ENCODE results near the gene ASTN1.

The ASTN1 gene

DNA sequence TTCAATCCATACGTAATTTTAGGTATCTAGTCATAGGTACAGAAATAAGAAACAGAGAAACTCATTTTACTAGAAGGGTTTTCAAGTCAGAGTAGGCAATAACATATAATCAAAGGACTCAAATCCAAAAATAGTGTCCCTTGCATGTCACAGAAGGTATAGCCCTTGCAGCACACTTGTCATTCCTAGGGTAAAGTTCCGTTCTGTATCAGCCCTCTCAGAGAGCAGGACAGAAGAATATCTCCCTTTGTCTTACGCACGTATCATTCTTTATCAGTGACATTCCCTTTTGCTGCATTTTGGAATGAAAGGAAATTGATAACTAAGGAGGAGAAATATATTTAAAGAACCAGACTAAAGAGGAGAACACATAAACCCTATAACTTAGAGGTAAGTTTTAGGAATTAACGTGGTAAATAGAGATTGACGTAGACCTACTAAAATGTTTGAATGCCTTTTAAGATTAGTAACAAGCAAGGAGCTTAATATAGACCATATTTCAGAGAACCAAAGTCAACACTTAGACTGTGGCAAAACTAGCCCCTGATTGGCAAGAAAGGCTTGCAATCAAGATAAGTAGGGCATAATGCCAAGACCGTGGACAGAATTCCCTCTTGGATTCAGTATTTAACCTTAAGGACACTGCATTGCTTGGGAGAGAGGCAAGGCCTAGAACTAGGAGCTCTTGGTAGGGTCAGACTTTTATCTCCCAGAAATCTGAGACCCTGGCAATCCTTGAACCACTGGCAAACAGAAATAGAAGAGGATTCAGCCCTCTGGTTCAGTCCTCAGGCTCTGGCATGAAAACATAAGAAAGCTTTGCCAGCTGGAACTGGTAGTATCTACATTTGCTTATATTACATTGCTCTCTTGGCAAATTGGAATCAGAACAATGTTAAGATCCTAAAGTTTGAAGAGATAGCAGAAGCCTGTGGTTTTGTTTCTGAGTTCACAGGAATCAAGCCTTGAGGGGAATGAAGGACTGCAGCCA is 232.1 kb downstream of the ASTN1 start:
- no peaks in the 10 kb centered on the region for H3K27me3 ChIP-seq (ENCODE audit: control insufficient read depth, insufficient read depth, low read length)
- no peaks in the 10 kb centered on the region for H3K36me3 ChIP-seq (ENCODE audit: control insufficient read depth, low read depth, low read length)
- no peak overlapping the region for H3K9ac ChIP-seq (ENCODE audit: low read length)

DNA sequence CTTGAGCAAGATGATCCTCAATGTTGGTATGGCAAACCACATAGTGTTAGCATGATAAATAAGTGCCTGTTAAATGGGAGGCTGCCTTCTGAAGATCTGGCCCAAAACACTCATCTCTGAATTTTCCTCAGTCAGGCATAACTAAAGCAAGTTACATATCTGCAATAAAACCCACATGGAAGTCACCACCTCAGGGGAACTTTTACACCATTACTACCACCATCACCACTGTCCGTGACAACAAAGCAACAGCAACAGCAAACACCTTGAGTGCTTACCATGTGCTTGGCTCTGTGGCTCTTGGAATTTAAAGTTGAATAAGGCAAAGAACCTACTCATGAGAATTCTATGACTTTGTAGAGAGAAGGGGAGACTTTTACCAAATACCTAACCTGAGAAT is 233.0 kb downstream of the ASTN1 start:
- Histone ChIP-seq H3K4me3 (ENCODE audit: low read length) (no peak overlapping the region), H3K4me1 (ENCODE audit: control insufficient read depth, low read depth, low read length) (no peaks in the 10 kb centered on the region), H3K9me3 (ENCODE audit: control insufficient read depth, low read depth, low read length) (no peaks in the 10 kb centered on the region), H3K9ac (ENCODE audit: low read length) (no peak overlapping the region), H3K36me3 (ENCODE audit: control insufficient read depth, low read depth, low read length) (no peaks in the 10 kb centered on the region), H3K27me3 (ENCODE audit: control insufficient read depth, insufficient read depth, low read length) (no peaks in the 10 kb centered on the region), H3K27ac (ENCODE audit: low read length) (no peak overlapping the region)

More for the DNA sequence above, 232.1 kb downstream of the ASTN1 start:
- Histone ChIP-seq H3K4me1 (ENCODE audit: control insufficient read depth, low read depth, low read length) (no peaks in the 10 kb centered on the region), H3K4me3 (ENCODE audit: low read length) (no peak overlapping the region), H3K9me3 (ENCODE audit: control insufficient read depth, low read depth, low read length) (no peaks in the 10 kb centered on the region), H3K27ac (ENCODE audit: low read length) (no peak overlapping the region)

DNA sequence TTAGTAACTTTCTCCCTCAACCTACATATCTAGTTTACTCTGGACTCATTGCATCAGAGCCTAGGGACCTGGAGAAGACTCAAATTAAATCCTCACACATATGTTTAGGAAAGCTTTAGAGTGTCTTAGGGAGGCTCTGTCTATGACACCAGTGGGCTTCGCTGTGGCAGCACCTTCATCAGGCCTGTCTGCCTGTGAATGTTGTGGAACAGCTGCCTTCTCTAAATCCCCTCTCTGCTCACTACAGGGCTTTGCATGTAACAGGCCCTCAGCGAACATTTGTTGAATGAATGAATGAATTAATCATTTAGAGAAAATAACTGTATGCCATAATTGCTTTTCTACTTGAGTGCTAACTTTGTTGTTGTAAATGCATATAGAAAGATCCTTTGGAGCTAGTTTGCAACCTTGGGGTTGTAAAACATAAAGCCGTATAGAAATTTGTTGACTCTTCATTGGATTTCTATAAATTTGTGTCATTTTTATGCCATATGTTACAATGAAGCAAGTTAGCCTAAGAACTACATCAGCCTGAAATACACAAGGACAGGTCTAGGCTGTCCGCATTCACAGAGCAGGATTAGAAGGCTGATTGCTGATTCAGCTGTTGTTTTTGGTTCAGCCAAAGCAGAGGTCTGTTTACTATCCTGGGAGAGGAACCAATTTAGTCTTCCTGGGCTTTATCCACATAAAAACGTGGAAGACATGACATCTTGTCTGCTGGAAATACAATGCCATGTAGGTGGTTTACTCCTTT is 238.0 kb downstream of the ASTN1 start:
- Histone ChIP-seq H3K36me3 (ENCODE audit: control insufficient read depth, low read depth, low read length) (no peaks in the 10 kb centered on the region), H3K4me1 (ENCODE audit: control insufficient read depth, low read depth, low read length) (no peaks in the 10 kb centered on the region), H3K27me3 (ENCODE audit: control insufficient read depth, insufficient read depth, low read length) (no peaks in the 10 kb centered on the region), H3K9me3 (ENCODE audit: control insufficient read depth, low read depth, low read length) (no peaks in the 10 kb centered on the region), H3K9ac (ENCODE audit: low read length) (no peak overlapping the region), H3K4me3 (ENCODE audit: low read length) (no peak overlapping the region), H3K27ac (ENCODE audit: low read length) (no peak overlapping the region)

DNA sequence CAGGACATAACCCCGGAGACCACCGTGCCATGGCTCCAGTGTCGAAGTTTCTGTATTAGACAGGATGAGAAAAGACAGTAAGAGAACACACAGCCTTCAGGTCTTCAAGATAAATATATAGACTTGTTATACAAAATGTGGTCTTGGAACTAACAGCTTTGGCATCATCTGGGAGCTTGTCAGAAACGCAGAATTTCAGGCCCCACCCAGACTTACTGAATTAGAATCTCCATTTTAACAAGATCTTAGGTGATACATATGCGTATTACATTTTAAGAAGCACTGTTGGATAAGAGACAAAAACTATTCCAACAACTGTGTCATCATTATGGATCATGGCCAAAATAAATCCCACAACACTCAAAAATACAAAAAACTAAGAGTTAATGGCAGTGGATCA is 239.3 kb downstream of the ASTN1 start:
- Histone ChIP-seq H3K36me3 (ENCODE audit: control insufficient read depth, low read depth, low read length) (no peaks in the 10 kb centered on the region), H3K27me3 (ENCODE audit: control insufficient read depth, insufficient read depth, low read length) (no peaks in the 10 kb centered on the region), H3K9ac (ENCODE audit: low read length) (no peak overlapping the region), H3K4me3 (ENCODE audit: low read length) (no peak overlapping the region), H3K4me1 (ENCODE audit: control insufficient read depth, low read depth, low read length) (no peaks in the 10 kb centered on the region), H3K27ac (ENCODE audit: low read length) (no peak overlapping the region), H3K9me3 (ENCODE audit: control insufficient read depth, low read depth, low read length) (no peaks in the 10 kb centered on the region)

DNA sequence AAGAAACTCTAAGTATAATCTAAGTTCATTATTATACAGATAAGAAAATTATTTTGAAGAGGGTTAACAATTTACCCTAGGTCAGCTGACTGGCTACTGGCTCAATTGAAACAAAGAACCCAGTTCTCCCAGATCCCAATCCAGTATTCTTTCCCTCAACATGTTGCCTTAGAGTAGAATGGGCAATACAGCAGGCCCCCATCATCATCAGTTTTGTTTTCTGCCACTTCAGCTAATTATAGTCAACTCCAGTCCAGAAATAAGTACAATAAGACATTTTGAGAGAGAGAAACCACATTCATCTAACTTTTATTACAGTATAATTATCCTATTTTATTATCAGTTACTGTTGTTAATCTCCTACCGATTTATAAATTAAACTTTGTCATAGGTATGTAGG is 241.2 kb downstream of the ASTN1 start:
- no peaks in the 10 kb centered on the region for H3K36me3 ChIP-seq (ENCODE audit: control insufficient read depth, low read depth, low read length)
- H3K4me3 ChIP-seq (ENCODE audit: low read length) = no peak overlapping the region

DNA sequence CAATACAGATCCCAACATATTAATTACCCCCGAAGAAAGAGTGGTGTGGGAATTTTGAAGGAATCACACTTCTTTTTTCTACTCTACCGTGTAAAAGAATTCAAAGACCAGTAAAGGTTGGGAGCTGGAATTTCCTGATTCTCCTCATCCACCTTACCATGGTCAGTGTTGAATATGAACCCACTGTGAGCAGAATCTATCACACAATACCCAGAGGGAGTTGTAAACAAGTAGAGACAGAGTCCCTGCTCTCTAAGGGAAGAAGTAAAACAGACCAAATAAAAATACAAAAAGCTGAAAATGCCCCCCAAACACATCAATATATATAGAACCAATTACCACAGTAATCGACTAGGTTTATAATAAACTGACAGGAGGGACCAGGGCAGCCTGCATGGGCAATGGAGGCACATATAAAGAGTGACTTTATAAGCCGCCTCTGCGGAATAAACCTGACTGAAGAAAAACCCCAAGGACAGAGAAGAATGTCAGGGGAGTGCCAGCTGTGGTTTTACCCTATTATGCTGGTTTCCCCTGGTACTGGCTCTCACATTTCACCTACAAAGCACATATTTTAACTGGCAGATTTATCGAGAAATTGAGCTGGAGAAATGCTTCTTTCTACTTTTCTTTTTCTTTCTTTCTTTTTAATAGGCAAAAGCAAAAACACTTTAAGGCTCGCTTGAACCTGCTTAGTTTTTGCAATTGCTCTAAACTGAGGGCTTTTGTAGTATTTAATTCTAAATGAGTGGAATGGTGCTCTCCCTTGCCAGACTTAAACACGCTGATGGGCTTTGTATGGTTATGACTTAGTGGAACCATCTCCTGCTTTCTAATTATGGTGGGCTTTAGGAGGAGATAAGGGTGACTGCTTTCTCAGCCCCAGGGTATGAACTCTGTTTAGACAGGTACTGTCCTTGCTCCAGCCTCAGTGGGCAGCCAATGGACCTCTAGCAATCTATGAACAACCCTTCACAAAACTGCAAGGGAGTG is 244.8 kb downstream of the ASTN1 start:
- Histone ChIP-seq H3K27me3 (ENCODE audit: control insufficient read depth, insufficient read depth, low read length) (no peaks in the 10 kb centered on the region), H3K9ac (ENCODE audit: low read length) (no peak overlapping the region), H3K36me3 (ENCODE audit: control insufficient read depth, low read depth, low read length) (no peaks in the 10 kb centered on the region), H3K4me1 (ENCODE audit: control insufficient read depth, low read depth, low read length) (no peaks in the 10 kb centered on the region), H3K27ac (ENCODE audit: low read length) (no peak overlapping the region), H3K9me3 (ENCODE audit: control insufficient read depth, low read depth, low read length) (no peaks in the 10 kb centered on the region), H3K4me3 (ENCODE audit: low read length) (no peak overlapping the region)

More for the DNA sequence above, 241.2 kb downstream of the ASTN1 start:
- H3K9ac ChIP-seq (ENCODE audit: low read length) = no peak overlapping the region
- no peak overlapping the region for H3K27ac ChIP-seq (ENCODE audit: low read length)
- H3K4me1 ChIP-seq (ENCODE audit: control insufficient read depth, low read depth, low read length) = no peaks in the 10 kb centered on the region
- H3K27me3 ChIP-seq (ENCODE audit: control insufficient read depth, insufficient read depth, low read length) = no peaks in the 10 kb centered on the region
- H3K9me3 ChIP-seq (ENCODE audit: control insufficient read depth, low read depth, low read length) = no peaks in the 10 kb centered on the region

DNA sequence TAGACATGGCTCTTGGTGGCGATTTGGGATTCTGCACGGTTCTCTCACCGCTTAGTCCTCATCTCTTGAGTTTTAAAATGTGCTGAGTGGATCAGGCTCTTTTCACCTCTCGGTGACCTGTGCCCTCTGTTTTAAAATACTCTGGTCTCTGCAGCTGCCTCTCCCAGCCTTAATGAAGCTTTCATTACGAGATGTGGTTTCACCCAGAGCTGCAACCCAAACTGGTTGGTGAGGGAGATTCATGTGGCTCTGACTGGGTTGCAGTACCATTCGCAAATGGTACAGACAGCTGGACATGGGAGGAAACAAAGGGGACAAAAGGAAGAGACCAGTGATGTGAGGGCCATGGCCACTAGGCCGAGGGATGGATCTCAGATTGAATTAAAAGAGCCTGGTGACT is 258.9 kb downstream of the ASTN1 start:
- peaks cover 8% of the 10 kb centered on the region for H3K4me1 ChIP-seq (ENCODE audit: control insufficient read depth, low read depth, low read length)
- no peaks in the 10 kb centered on the region for H3K9me3 ChIP-seq (ENCODE audit: control insufficient read depth, low read depth, low read length)
- no peak overlapping the region for H3K27ac ChIP-seq (ENCODE audit: low read length)
- no peaks in the 10 kb centered on the region for H3K36me3 ChIP-seq (ENCODE audit: control insufficient read depth, low read depth, low read length)
- H3K9ac ChIP-seq (ENCODE audit: low read length) = no peak overlapping the region
- no peak overlapping the region for H3K4me3 ChIP-seq (ENCODE audit: low read length)
- no peaks in the 10 kb centered on the region for H3K27me3 ChIP-seq (ENCODE audit: control insufficient read depth, insufficient read depth, low read length)

DNA sequence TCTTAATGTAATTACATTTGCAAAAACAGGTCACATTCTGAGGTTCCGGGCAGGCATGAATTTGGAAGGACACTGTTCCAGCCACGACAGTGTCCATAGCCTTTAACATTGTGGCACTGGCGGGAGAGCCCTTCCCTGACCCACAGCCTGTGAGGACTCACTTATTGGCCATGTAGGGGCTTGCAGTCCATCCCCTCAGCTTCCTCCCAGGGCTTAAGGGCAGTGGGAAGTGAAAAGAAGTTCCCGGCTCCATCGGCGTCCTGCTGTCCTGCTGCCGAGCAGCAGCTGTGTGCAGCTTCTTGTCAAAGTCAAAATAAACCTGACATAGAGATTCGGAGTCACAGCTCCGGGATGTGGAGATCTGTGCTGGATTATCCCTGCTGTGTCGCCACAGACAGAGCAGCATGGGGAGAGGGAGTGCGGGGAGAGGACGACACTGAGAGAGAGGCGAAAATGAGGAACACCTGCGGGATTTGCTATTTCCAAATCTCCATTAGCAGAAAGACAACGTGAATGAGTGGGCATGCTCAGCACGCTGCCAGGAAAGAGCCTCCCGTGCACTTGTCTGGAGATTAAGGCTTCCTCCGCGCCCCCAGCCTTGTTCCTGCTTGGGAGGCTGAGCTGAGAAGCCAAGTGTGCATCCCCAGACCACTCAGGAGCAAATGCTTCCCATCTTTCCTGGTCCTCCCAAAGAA is 260.3 kb downstream of the ASTN1 start:
- Histone ChIP-seq H3K36me3 (ENCODE audit: control insufficient read depth, low read depth, low read length) (no peaks in the 10 kb centered on the region), H3K9me3 (ENCODE audit: control insufficient read depth, low read depth, low read length) (no peaks in the 10 kb centered on the region), H3K4me1 (ENCODE audit: control insufficient read depth, low read depth, low read length) (peaks cover 8% of the 10 kb centered on the region), H3K27me3 (ENCODE audit: control insufficient read depth, insufficient read depth, low read length) (no peaks in the 10 kb centered on the region), H3K27ac (ENCODE audit: low read length) (no peak overlapping the region), H3K4me3 (ENCODE audit: low read length) (peak overlapping the region; percentile 2), H3K9ac (ENCODE audit: low read length) (no peak overlapping the region)

DNA sequence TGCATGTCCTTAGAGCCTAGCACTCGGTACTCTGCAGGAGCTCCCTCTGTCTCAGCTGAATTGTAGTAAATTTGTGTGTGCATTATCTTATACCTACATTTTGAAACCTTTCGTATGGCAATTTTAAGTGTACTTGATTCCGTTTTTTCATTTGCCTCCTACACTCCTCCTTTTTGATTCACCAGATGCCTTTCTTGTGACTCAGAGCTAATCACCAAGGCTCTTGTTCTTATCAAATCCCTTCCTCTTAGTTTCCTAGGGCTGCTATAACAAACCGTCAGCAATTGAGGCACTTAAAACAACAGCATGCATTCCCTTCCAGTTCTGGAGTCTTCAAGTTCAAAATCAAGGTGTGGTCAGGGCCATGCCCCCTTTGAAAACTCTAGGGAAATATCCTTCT is 261.0 kb downstream of the ASTN1 start:
- Histone ChIP-seq H3K27me3 (ENCODE audit: control insufficient read depth, insufficient read depth, low read length) (no peaks in the 10 kb centered on the region), H3K9ac (ENCODE audit: low read length) (no peak overlapping the region), H3K9me3 (ENCODE audit: control insufficient read depth, low read depth, low read length) (no peaks in the 10 kb centered on the region), H3K27ac (ENCODE audit: low read length) (no peak overlapping the region), H3K4me1 (ENCODE audit: control insufficient read depth, low read depth, low read length) (peaks cover 8% of the 10 kb centered on the region), H3K4me3 (ENCODE audit: low read length) (no peak overlapping the region), H3K36me3 (ENCODE audit: control insufficient read depth, low read depth, low read length) (no peaks in the 10 kb centered on the region)

DNA sequence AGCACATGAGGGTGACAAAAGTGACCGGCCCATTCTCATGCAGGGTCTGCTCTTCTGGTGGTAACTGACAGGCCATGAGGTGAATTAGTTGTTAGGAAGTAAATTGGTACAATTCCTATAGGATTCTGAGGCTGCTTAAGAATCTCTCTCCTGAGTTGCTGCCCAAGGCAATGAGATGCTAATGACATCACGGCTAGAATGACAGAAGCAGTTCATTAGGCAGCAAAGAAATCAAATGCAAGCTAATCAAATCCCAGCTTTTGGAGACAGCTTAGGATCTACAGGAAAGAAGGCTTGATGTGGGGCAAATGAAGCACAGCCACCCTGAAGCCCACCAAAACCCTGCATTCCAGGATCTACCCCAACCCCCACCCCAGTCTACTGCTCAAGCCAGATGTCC is 265.2 kb downstream of the ASTN1 start:
- H3K9me3 ChIP-seq (ENCODE audit: control insufficient read depth, low read depth, low read length) = no peaks in the 10 kb centered on the region
- peaks cover 8% of the 10 kb centered on the region for H3K4me1 ChIP-seq (ENCODE audit: control insufficient read depth, low read depth, low read length)
- H3K9ac ChIP-seq (ENCODE audit: low read length) = no peak overlapping the region
- no peaks in the 10 kb centered on the region for H3K36me3 ChIP-seq (ENCODE audit: control insufficient read depth, low read depth, low read length)
- H3K27ac ChIP-seq (ENCODE audit: low read length) = no peak overlapping the region
- H3K4me3 ChIP-seq (ENCODE audit: low read length) = no peak overlapping the region
- H3K27me3 ChIP-seq (ENCODE audit: control insufficient read depth, insufficient read depth, low read length) = no peaks in the 10 kb centered on the region
